ENCODE measurements around the gene EYA2. TPM values are rescaled to one million over a fixed set of nuclear protein-coding genes. Genes with fewer than 3 reads are reported as not detected.

The EYA2 gene
- total and polyA plus RNA-seq, 2 donors (not counting 1 experiment from before 2014, with no cell fraction given): 1.1 to 2.8 TPM

GRCh38 chr20:47148059-47148458 is 253.4 kb downstream of the EYA2 start:
- WGBS (ENCODE audit: insufficient coverage): 77% methylated on average over 2 of the region's 2 CpGs
- ChIA-PET CTCF (no interaction called here), POLR2A (no interaction called here)
- Histone ChIP-seq H3K36me3 (replicated peaks in 1 of 2; ENCODE audit: control extremely low read depth in 1 of 2, control insufficient read depth in 1 of 2, extremely low read depth in 1 of 2, insufficient read depth in 2 of 2, low read length in 1 of 2) (no peaks in the 10 kb centered on the region), H3K4me3 (ENCODE audit: control extremely low read depth in 1 of 5, extremely low read depth in 1 of 5, insufficient read depth in 1 of 5, low read depth in 2 of 5, low read length in 4 of 5) (no peak overlapping the region), H3K27me3 (replicated peaks in 1 of 4; ENCODE audit: control extremely low read depth in 1 of 4, control insufficient read depth in 3 of 4, insufficient read depth in 4 of 4, low read length in 3 of 4) (peaks cover 0 to 5% (median 1%) of the 10 kb centered on the region in 4 experiments), H4K20me1 (ENCODE audit: control insufficient read depth, insufficient read depth, low read length, poor library complexity, severe bottlenecking) (no peaks in the 10 kb centered on the region), H3K4me1 (ENCODE audit: control insufficient read depth in 2 of 2, insufficient read depth in 2 of 2, low read length in 2 of 2) (no peaks in the 10 kb centered on the region), H3K9me3 (ENCODE audit: control extremely low read depth in 1 of 3, control insufficient read depth in 2 of 3, insufficient read depth in 1 of 3, low read length in 2 of 3) (peaks cover 0 to 4% (median 0%) of the 10 kb centered on the region in 3 donors), H3K79me2 (ENCODE audit: control insufficient read depth, insufficient read depth, low read length) (no peaks in the 10 kb centered on the region), H3K27ac (ENCODE audit: low read length in 2 of 2) (no peak overlapping the region), H3K9ac (ENCODE audit: low read length) (no peak overlapping the region), H2AFZ (ENCODE audit: insufficient read depth, low read depth, low read length, poor library complexity, severe bottlenecking) (no peak overlapping the region), H3K4me2 (replicated peaks; ENCODE audit: low read depth, low read length, poor library complexity, severe bottlenecking) (no peak overlapping the region)
- Mint-ChIP-seq H3K27me3 (peaks cover 24% of the 10 kb centered on the region), H3K4me3 (no peak overlapping the region), H3K27ac (no peak overlapping the region), H3K4me1 (no peaks in the 10 kb centered on the region), H3K9me3 (ENCODE audit: insufficient read depth) (no peaks in the 10 kb centered on the region)
- no peak for ATAC-seq (ENCODE audit: low read depth)
- intact Hi-C loops (cut with micrococcal nuclease): no loop called here
- TF ChIP-seq EZH2 (IDR thresholded peaks at IDR 0.05; ENCODE audit: borderline replicate concordance, insufficient read depth, low read depth, low read length, poor library complexity, severe bottlenecking): no peak
- TF ChIP-seq CTCF (IDR thresholded peaks at IDR 0.05): no peak
- DNase-seq: no peak

GRCh38 chr20:47149939-47150338 is 255.3 kb downstream of the EYA2 start:
- Histone ChIP-seq H3K4me1 (ENCODE audit: control insufficient read depth in 2 of 2, insufficient read depth in 2 of 2, low read length in 2 of 2) (no peaks in the 10 kb centered on the region), H4K20me1 (ENCODE audit: control insufficient read depth, insufficient read depth, low read length, poor library complexity, severe bottlenecking) (no peaks in the 10 kb centered on the region), H3K27me3 (replicated peaks in 1 of 4; ENCODE audit: control extremely low read depth in 1 of 4, control insufficient read depth in 3 of 4, insufficient read depth in 4 of 4, low read length in 3 of 4) (peaks cover 0 to 8% (median 0%) of the 10 kb centered on the region in 4 experiments), H3K4me3 (ENCODE audit: control extremely low read depth in 1 of 5, extremely low read depth in 1 of 5, insufficient read depth in 1 of 5, low read depth in 2 of 5, low read length in 4 of 5) (no peak overlapping the region), H3K9ac (ENCODE audit: low read length) (no peak overlapping the region), H3K79me2 (ENCODE audit: control insufficient read depth, insufficient read depth, low read length) (no peaks in the 10 kb centered on the region), H3K36me3 (replicated peaks in 1 of 2; ENCODE audit: control extremely low read depth in 1 of 2, control insufficient read depth in 1 of 2, extremely low read depth in 1 of 2, insufficient read depth in 2 of 2, low read length in 1 of 2) (no peaks in the 10 kb centered on the region), H3K27ac (ENCODE audit: low read length in 2 of 2) (no peak overlapping the region), H3K9me3 (ENCODE audit: control extremely low read depth in 1 of 3, control insufficient read depth in 2 of 3, insufficient read depth in 1 of 3, low read length in 2 of 3) (peaks cover 0 to 11% (median 3%) of the 10 kb centered on the region in 3 donors), H3K4me2 (replicated peaks; ENCODE audit: low read depth, low read length, poor library complexity, severe bottlenecking) (no peak overlapping the region), H2AFZ (ENCODE audit: insufficient read depth, low read depth, low read length, poor library complexity, severe bottlenecking) (no peak overlapping the region)
- peaks cover 32% of the 10 kb centered on the region for H3K27me3 Mint-ChIP-seq
- TF ChIP-seq EZH2 (IDR thresholded peaks at IDR 0.05; ENCODE audit: borderline replicate concordance, insufficient read depth, low read depth, low read length, poor library complexity, severe bottlenecking) (no peak), CTCF (IDR thresholded peaks at IDR 0.05) (no peak)
- ChIA-PET POLR2A (no interaction called here), CTCF (no interaction called here)
- ATAC-seq (ENCODE audit: low read depth): no peak
- H3K27ac Mint-ChIP-seq: no peak overlapping the region
- WGBS (ENCODE audit: insufficient coverage): 96% methylated on average over 4 of the region's 5 CpGs
- H3K4me3 Mint-ChIP-seq: no peak overlapping the region
- intact Hi-C loops (cut with micrococcal nuclease): no loop called here
- no peaks in the 10 kb centered on the region for H3K9me3 Mint-ChIP-seq (ENCODE audit: insufficient read depth)
- no peaks in the 10 kb centered on the region for H3K4me1 Mint-ChIP-seq
- DNase-seq: no peak

All from B cell (primary cell).